HG02840 (cell line): ENCODE data around the gene SLC29A1.

Experiments used
- ATAC-seq: cut with Tn5 transposase; IDR thresholded peaks from one replicate; pipeline ENCODE4 v1.9.1; 2021; ENCODE audit warnings: mild to moderate bottlenecking, moderate library complexity, moderate number of reproducible peaks; ENCODE audit not compliant: unreplicated experiment, low FRiP score

SLC29A1 gene

DNA sequence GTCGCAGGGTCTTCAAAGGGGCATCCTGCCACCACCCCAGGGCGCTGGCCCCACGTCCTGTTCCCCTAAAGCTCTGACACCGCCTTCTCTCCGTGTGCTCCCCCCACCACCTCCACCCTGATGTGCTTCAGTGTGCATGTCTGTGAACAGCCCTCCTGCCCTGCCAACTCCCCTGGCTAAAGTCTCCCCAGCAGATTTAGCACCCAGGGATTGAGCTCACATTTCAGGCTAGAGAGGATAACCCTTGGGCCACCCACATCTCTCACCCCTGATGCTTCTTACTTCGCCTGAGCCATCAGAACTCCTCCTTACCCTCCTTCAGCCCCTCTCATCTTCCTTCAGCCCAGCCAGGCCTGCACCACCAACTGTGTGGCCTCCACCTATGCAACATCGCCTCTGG, 54.4 kb downstream of the SLC29A1 start:
- ATAC-seq: no peak

DNA sequence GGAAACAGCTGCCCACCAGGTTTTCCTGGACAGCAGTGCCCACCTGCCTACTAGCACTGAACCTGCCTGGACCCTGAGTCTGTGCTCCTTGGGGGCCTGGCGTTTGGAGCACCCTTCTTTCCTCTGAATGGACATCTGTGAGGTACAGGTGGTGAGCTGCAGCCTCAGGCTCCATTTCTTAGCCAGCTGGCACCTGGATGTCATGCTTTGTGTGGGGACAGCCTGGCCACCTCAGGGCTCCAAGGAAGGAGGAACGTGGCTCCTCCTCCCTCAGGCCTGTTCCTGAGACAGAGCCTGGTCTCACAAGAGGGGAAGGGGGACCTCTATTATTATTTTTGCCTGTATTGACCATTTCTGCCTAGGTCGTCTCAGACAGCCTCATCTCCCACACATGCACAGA, 54.9 kb downstream of the SLC29A1 start:
- ATAC-seq: no peak

DNA sequence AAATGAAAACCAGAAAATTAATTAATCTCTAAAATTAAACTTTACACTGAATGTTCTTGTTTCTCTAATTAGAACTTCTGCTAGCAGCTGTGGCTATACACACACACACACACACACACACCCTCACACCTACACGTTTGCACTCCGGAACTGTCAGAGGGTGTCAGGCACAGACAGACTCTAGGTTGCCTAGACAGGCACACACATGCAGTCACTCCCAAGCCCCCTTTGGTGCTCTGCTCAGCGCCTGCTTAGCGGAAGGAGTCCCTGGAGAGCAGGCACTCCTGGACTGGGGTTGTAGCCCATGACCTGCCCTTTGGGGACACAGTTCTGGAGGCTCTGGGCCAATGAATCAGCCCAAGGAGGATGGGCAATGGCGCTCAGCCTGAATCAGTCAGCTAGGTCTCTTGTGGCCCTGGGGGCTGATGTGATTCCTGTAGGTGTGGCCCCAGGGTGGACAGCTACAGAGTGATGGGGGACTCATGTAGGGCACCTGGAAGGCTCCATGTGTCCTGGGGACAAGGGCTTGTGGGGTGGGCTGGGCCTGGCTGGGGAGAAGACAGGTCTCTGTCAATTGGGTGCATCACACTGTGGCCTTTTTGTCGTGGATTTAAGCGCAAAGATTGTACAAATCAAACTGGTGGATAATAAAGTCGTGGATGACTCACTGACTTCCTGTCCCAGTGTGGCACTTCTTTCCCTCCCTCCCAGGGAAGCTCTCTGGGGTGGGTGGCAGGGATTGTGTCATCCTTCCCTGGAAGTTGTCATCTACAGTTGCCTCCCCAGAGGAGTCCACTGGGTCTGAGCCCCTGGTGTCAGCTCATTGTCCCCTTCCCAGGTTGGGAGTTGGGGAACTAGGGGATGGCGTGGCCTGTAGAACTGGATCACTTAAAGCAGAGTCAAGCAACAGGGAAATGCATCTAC, 55.6 kb downstream of the SLC29A1 start:
- no peak for ATAC-seq
